Adrenal gland (tissue), 5 donors: ENCODE data around the gene WDR59.

Source experiments
- POLR2A ChIP-seq, 2 donors: fragments of 450-650 bp; IDR thresholded peaks; one replicate each; pipeline ENCODE4 v1.6.1; 2017; ENCODE audit warnings: antibody characterized with exemption in 2 of 2, mild to moderate bottlenecking in 2 of 2, moderate library complexity in 1 of 2
- TF ChIP-seq, protein P1 (sequence below), 6 experiments: fragments of 450-650 bp in 4 of 6; fragments of 200-600 bp in 2 of 6; sonication (generic) in 1 of 6; IDR thresholded peaks; 1 replicate in 5 of 6; 2 replicates in 1 of 6; pipeline versions ENCODE4 v1.5.1 to v1.8.0; 2016 to 2021; ENCODE audit warnings: antibody characterized with exemption in 6 of 6, mild to moderate bottlenecking in 2 of 6, moderate library complexity in 1 of 6
- donor health status: DM: no; HTN: no; CAD: no.

DNA sequence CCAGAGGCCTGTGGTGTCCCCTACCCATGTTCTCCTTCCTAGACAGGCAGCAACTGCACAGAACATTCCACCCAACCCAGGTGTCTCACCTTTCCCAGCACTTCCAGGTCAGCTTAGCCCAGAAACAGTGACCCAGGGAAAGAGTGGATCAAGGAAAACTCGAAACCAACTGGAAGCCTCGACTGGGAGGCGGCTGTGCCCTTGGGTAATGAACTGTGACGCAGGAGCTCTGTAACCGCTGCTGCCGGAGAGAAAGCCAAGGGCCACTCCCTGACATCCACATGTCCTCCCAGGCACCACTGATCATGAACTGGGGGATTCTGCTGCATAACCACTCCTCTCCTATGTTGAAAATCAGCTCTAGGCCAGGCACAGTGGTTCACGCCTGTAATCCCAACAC, 34.4 kb downstream of the WDR59 start:
- no peak for TF ChIP-seq POLR2A (IDR thresholded peaks at IDR 0.05)
- TF ChIP-seq, protein P1, sequence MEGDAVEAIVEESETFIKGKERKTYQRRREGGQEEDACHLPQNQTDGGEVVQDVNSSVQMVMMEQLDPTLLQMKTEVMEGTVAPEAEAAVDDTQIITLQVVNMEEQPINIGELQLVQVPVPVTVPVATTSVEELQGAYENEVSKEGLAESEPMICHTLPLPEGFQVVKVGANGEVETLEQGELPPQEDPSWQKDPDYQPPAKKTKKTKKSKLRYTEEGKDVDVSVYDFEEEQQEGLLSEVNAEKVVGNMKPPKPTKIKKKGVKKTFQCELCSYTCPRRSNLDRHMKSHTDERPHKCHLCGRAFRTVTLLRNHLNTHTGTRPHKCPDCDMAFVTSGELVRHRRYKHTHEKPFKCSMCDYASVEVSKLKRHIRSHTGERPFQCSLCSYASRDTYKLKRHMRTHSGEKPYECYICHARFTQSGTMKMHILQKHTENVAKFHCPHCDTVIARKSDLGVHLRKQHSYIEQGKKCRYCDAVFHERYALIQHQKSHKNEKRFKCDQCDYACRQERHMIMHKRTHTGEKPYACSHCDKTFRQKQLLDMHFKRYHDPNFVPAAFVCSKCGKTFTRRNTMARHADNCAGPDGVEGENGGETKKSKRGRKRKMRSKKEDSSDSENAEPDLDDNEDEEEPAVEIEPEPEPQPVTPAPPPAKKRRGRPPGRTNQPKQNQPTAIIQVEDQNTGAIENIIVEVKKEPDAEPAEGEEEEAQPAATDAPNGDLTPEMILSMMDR (IDR thresholded peaks at IDR 0.05), result no peak
